ENCODE data around the gene ARPC5. TPM values are rescaled to one million over a fixed set of nuclear protein-coding genes. Genes with fewer than 3 reads are reported as not detected.
A peak's percentile ranks its signal among the peaks of the same experiment; 100 is the strongest.

The ARPC5 gene
- total and polyA plus RNA-seq, 2 experiments from 2014 or later = 77.3 to 179 TPM

DNA sequence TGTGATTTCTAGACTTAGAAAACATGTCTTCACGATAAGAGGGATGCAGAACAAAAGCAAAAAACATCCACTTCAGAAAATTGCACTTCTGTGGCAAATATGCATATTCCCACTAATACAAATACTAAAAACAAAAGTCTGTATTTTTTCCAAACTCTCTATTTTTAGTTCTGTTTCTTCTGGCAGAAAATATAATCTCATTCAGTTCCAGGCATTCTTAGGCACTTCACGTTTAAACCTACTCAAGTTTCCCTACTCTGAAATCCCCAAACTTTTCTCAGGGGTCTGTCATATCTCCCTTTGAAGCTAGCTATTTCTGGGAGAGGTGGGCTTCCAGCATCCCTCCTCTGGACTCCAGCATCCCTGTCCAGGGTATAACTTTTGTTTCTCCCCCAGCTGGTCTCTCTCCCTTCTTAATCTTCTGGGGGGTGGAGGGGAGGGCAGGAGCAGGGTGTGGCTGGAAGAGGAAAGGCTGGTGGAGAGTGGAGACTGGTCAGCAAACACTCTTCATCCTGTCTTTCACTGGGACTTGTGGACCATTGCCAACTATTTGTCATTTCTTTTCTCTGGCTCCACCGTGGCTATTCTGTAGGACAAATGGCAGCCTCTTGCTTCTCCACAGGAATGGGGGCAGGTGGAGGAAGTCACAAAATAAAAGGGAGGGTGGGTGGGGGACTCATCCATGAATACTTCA lies 25.7 kb downstream of the ARPC5 start:
- Histone ChIP-seq H3K27ac (no peak overlapping the region), H3K4me1 (ENCODE audit: low read depth) (no peaks in the 10 kb centered on the region), H3K36me3 (no peaks in the 10 kb centered on the region), H3K27me3 (no peaks in the 10 kb centered on the region), H3K4me3 (no peak overlapping the region), H3K9me3 (ENCODE audit: low read depth) (no peaks in the 10 kb centered on the region)
- no peak for DNase-seq (ENCODE audit: low read depth in 1 of 2, low spot score in 1 of 2)
- TF ChIP-seq, protein P1, sequence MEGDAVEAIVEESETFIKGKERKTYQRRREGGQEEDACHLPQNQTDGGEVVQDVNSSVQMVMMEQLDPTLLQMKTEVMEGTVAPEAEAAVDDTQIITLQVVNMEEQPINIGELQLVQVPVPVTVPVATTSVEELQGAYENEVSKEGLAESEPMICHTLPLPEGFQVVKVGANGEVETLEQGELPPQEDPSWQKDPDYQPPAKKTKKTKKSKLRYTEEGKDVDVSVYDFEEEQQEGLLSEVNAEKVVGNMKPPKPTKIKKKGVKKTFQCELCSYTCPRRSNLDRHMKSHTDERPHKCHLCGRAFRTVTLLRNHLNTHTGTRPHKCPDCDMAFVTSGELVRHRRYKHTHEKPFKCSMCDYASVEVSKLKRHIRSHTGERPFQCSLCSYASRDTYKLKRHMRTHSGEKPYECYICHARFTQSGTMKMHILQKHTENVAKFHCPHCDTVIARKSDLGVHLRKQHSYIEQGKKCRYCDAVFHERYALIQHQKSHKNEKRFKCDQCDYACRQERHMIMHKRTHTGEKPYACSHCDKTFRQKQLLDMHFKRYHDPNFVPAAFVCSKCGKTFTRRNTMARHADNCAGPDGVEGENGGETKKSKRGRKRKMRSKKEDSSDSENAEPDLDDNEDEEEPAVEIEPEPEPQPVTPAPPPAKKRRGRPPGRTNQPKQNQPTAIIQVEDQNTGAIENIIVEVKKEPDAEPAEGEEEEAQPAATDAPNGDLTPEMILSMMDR (IDR thresholded peaks at IDR 0.05; ENCODE audit: low read depth, low read length) = no peak

DNA sequence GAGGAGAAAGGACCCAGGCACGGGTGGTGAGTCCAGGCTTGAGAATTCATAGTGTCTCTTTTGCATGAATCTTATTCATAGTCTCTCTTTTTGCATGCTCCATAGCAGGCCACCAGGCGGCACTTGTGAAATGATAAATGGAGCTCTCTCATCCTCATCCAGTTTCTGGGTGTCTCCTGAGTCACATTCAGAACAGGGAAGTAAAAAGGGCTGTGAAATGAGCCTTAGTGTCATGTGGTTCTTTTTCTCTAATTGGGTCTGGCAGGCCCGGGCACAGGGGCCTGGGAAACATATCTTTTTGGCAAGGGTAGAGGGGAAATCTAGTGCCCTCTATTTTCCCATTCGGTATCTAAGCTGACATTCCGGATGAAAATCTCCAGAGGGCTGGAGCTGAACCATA lies 26.3 kb downstream of the ARPC5 start:
- Histone ChIP-seq H3K9me3 (ENCODE audit: low read depth) (no peaks in the 10 kb centered on the region), H3K4me3 (no peak overlapping the region), H3K4me1 (ENCODE audit: low read depth) (no peaks in the 10 kb centered on the region), H3K27me3 (no peaks in the 10 kb centered on the region), H3K36me3 (no peaks in the 10 kb centered on the region), H3K27ac (no peak overlapping the region)
- TF ChIP-seq, protein P1 (IDR thresholded peaks at IDR 0.05; ENCODE audit: low read depth, low read length) = peak; percentile 70
- peak; percentile 20 to 77 for DNase-seq (ENCODE audit: low read depth in 1 of 2, low spot score in 1 of 2)

DNA sequence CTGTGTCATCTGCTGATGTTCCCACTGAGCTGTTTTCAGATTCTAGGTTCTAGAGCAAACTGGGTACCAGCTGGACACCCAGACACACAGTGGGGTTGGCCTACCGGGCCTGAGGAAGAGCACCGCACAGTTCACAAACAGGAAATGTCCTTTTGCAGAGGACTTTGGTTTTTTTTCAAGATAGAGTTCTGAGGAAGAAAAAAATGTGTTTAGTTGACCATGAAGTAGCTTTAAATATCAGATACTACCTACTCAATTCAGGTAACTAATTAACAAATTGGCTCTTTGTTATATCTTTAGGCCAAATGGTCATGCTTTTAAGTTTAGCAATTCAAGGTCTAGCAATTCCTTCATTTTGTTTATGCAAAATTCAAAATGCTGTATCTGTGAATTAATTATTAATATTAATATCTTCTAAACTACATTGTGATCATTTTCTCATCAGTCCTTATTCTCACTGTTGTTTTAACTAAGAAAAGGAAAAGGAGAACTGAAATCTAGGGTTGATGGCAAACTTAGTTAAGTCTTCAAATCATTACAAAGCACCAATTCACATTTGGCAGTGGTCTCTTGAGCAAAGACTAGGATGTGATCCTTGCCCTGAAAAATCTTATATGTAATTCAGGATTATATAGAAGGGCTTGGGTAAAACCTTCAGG lies 28.1 kb downstream of the ARPC5 start:
- no peaks in the 10 kb centered on the region for H3K9me3 ChIP-seq (ENCODE audit: low read depth)
- H3K4me3 ChIP-seq = no peak overlapping the region
- H3K36me3 ChIP-seq = no peaks in the 10 kb centered on the region
- no peaks in the 10 kb centered on the region for H3K27me3 ChIP-seq
- H3K27ac ChIP-seq = no peak overlapping the region
- TF ChIP-seq, protein P1 (IDR thresholded peaks at IDR 0.05; ENCODE audit: low read depth, low read length) = no peak
- no peak for DNase-seq (ENCODE audit: low read depth in 1 of 2, low spot score in 1 of 2)
- H3K4me1 ChIP-seq (ENCODE audit: low read depth) = no peaks in the 10 kb centered on the region

DNA sequence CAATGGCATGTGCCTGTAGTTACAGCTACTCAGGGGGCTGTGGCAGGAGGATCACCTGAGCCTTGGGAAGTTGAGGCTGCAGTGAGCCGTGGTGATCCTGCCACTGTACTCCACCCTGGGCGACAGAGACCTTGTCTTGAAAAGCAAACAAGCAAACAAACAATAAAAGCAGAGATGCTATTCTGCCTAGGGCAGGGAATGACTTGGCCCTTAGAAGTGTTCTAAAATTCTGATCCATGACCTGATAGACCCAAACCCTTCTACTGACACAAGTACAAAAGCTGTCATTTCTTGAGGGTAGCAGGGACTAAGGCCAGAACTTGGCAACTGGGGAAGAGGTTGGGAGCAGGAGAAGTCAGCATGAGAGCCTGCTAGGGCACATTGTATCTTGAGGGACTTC lies 29.7 kb downstream of the ARPC5 start:
- TF ChIP-seq, protein P1 (IDR thresholded peaks at IDR 0.05; ENCODE audit: low read depth, low read length) = no peak
- no peaks in the 10 kb centered on the region for H3K9me3 ChIP-seq (ENCODE audit: low read depth)
- no peaks in the 10 kb centered on the region for H3K4me1 ChIP-seq (ENCODE audit: low read depth)
- no peak overlapping the region for H3K27ac ChIP-seq
- DNase-seq (ENCODE audit: low read depth in 1 of 2, low spot score in 1 of 2) = no peak
- no peak overlapping the region for H3K4me3 ChIP-seq
- no peaks in the 10 kb centered on the region for H3K27me3 ChIP-seq
- no peaks in the 10 kb centered on the region for H3K36me3 ChIP-seq

DNA sequence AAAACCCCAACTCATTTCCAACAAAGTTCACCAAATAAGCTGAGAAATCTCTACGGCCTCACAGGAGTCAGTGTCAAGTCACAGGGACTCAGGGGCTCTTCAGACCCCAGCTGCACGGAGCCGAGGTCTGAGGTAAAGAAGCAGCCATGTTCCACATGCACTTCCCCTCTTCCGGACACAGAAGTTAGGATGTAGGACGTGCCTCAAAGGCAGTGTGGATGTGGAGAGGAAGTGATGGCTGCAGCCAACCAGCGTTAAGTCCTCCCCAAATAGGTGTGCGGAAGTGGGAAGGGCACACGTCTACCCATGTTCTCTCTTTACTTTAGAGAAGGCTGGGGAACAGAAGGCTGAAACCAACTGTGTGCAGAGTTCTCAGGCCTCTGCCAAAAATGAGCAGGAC lies 30.8 kb downstream of the ARPC5 start:
- no peaks in the 10 kb centered on the region for H3K36me3 ChIP-seq
- no peak overlapping the region for H3K4me3 ChIP-seq
- no peak for DNase-seq (ENCODE audit: low read depth in 1 of 2, low spot score in 1 of 2)
- H3K27me3 ChIP-seq = no peaks in the 10 kb centered on the region
- H3K4me1 ChIP-seq (ENCODE audit: low read depth) = no peaks in the 10 kb centered on the region
- TF ChIP-seq, protein P1 (IDR thresholded peaks at IDR 0.05; ENCODE audit: low read depth, low read length) = no peak
- no peaks in the 10 kb centered on the region for H3K9me3 ChIP-seq (ENCODE audit: low read depth)
- no peak overlapping the region for H3K27ac ChIP-seq
